Naive thymus-derived CD4-positive, alpha-beta T cell (primary cell): Measurements from ENCODE around the gene SLC17A8. TPM values are rescaled to one million over a fixed set of nuclear protein-coding genes. Genes with fewer than 3 reads are reported as not detected.

Experiments used
- ATAC-seq: fragments of 150-1000 bp; cut with Tn5 transposase; 2 replicates; pipeline ENCODE4 v1.10.0; 2021; ENCODE audit warnings: mild to moderate bottlenecking, moderate library complexity
- CTCF ChIA-PET: fragments of 350-600 bp; sonication (Branson Sonifier 250); formaldehyde crosslinking; loops from one replicate; lab custom pipeline; 2021; ENCODE audit warnings: antibody characterized with exemption; lab: Charles Lee
- POLR2A ChIA-PET: fragments of 350-600 bp; sonication (Branson Sonifier 250); formaldehyde crosslinking; loops from one replicate; lab custom pipeline; 2021; ENCODE audit warnings: antibody characterized with exemption, inconsistent platforms; lab: Charles Lee
- DNase-seq, 9 donors: peaks; one replicate each; pipeline versions ENCODE4 v3.0.0 to v3.0.0-alpha.2; 2020 to 2022; ENCODE audit warnings: mixed read lengths in 1 of 9
- H3K27ac ChIP-seq: one replicate; pipeline ENCODE4 v1.7.0; 2013; ENCODE audit warnings: mild to moderate bottlenecking, low read depth, low read length, moderate library complexity
- H3K27me3 ChIP-seq, 2 donors: one replicate each; pipeline ENCODE4 v1.7.0; 2013; ENCODE audit warnings: low read length in 2 of 2, mild to moderate bottlenecking in 2 of 2, moderate library complexity in 2 of 2; ENCODE audit not compliant: control insufficient read depth in 2 of 2, insufficient read depth in 2 of 2
- H3K36me3 ChIP-seq, 3 experiments: 1 replicate in 2 of 3; 2 replicates in 1 of 3; pipeline ENCODE4 v1.7.0; 2013; ENCODE audit warnings: low read length in 3 of 3, mild to moderate bottlenecking in 3 of 3, moderate library complexity in 1 of 3; ENCODE audit not compliant: insufficient read depth in 3 of 3, control insufficient read depth in 2 of 3
- H3K4me1 ChIP-seq, 2 donors: one replicate each; pipeline ENCODE4 v1.7.0; 2013; ENCODE audit warnings: low read length in 2 of 2, mild to moderate bottlenecking in 2 of 2, moderate library complexity in 1 of 2; ENCODE audit not compliant: control insufficient read depth in 2 of 2, insufficient read depth in 2 of 2
- H3K4me3 ChIP-seq: 2 replicates; pipeline ENCODE4 v1.7.0; 2013; ENCODE audit warnings: mild to moderate bottlenecking, low read length
- H3K9me3 ChIP-seq, 3 experiments: 1 replicate in 2 of 3; 2 replicates in 1 of 3; pipeline ENCODE4 v1.7.0; 2013; ENCODE audit warnings: low read length in 3 of 3; ENCODE audit not compliant: control insufficient read depth in 2 of 3
- H3K27ac Mint-ChIP-seq, 9 donors: one replicate each; pipeline ENCODE4 v1.8.0; 2020 to 2022; ENCODE audit warnings: mixed read lengths in 9 of 9, mild to moderate bottlenecking in 8 of 9, moderate library complexity in 5 of 9, inconsistent platforms in 2 of 9
- H3K27me3 Mint-ChIP-seq, 5 donors: one replicate each; pipeline ENCODE4 v1.8.0; 2021 to 2022; ENCODE audit warnings: mixed read lengths in 5 of 5, mild to moderate bottlenecking in 1 of 5
- H3K36me3 Mint-ChIP-seq, 5 donors: one replicate each; pipeline ENCODE4 v1.8.0; 2020 to 2022; ENCODE audit warnings: mixed read lengths in 5 of 5, mild to moderate bottlenecking in 3 of 5, inconsistent platforms in 1 of 5
- H3K4me1 Mint-ChIP-seq, 7 donors: one replicate each; pipeline ENCODE4 v1.8.0; 2020 to 2022; ENCODE audit warnings: mixed read lengths in 7 of 7, mild to moderate bottlenecking in 3 of 7, inconsistent platforms in 1 of 7
- H3K4me3 Mint-ChIP-seq, 10 donors: one replicate each; pipeline ENCODE4 v1.8.0; 2020 to 2022; ENCODE audit warnings: mild to moderate bottlenecking in 10 of 10, mixed read lengths in 10 of 10, moderate library complexity in 6 of 10, inconsistent platforms in 2 of 10
- H3K9me3 Mint-ChIP-seq, 11 donors: one replicate each; pipeline ENCODE4 v1.8.0; 2020 to 2022; ENCODE audit warnings: mixed read lengths in 11 of 11, mild to moderate bottlenecking in 4 of 11, inconsistent platforms in 1 of 11, moderate library complexity in 1 of 11
- intact Hi-C, 2 donors: fragments of 100-400 bp; cut with micrococcal nuclease; formaldehyde crosslinking; loops; one replicate each; pipeline ENCODE4 v1.15.1; 2023
- polyA plus RNA-seq, 2 donors: library from polyadenylated mRNA; unstranded; fragments of 300-500 nt; fragmentation: Illumina TruSeq; gene quantifications; one replicate each; pipeline ENCODE4 v1.2.3, GENCODE V29; 2021
- total RNA-seq, 6 experiments: library from RNA in 5 of 6; stranded (reverse) in 5 of 6; gene quantifications; 1 replicate in 5 of 6; 2 replicates in 1 of 6; pipeline ENCODE4 v1.2.3 and lab custom pipeline; 2021 to 2026

Gene SLC17A8
- total and polyA plus RNA-seq, 7 experiments from 2014 or later, result not detected

DNA sequence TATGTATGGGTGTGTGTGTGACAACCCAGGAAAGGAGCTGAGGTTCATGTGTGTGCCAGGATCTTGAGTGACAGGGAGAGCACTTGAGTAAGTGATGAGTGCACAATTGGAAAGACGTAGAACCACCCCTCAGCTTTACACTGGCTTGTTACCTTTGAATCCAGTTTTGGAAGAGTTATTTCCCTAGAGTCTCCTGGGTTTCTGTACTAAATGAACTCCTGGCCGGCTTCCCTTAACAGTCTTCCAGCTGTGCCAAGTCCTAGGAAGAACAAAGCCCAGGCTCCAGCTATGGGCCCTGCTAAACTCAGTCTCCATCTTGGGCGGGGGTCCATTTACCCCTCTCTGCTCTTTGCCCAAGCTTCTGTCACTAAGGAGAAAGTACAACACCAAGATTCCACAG, 97.1 kb downstream of the SLC17A8 start:
- H3K36me3 ChIP-seq, result no peaks in the 10 kb centered on the region
- CTCF ChIA-PET, result interaction anchor here (0.7 kb wide), 1 partner anchor 1667 kb away, joined by 4 read pairs; no protein-coding TSS in a partner anchor
- intact Hi-C loops, result no loop called here
- peaks cover 7 to 41% (median 23%) of the 10 kb centered on the region in 5 donors for H3K27me3 Mint-ChIP-seq
- H3K4me1 ChIP-seq, result no peaks in the 10 kb centered on the region
- H3K36me3 Mint-ChIP-seq, result no peaks in the 10 kb centered on the region
- H3K27ac ChIP-seq, result no peak overlapping the region
- DNase-seq (no peak), ATAC-seq (no peak)
- POLR2A ChIA-PET, result no interaction called here
- peaks cover 0 to 2% (median 0%) of the 10 kb centered on the region in 11 donors for H3K9me3 Mint-ChIP-seq
- H3K4me3 Mint-ChIP-seq, result no peak overlapping the region
- H3K4me1 Mint-ChIP-seq, result no peaks in the 10 kb centered on the region
- H3K27ac Mint-ChIP-seq, result no peak overlapping the region
- H3K4me3 ChIP-seq, result no peak overlapping the region
- H3K9me3 ChIP-seq, result no peaks in the 10 kb centered on the region
- no peaks in the 10 kb centered on the region for H3K27me3 ChIP-seq

GRCh38 chr12:100455896-100456295, 99.0 kb downstream of the SLC17A8 start:
- Histone ChIP-seq H3K9me3 (no peaks in the 10 kb centered on the region), H3K27me3 (no peaks in the 10 kb centered on the region), H3K27ac (no peak overlapping the region), H3K36me3 (no peaks in the 10 kb centered on the region), H3K4me3 (no peak overlapping the region), H3K4me1 (no peaks in the 10 kb centered on the region)
- Mint-ChIP-seq H3K36me3 (no peaks in the 10 kb centered on the region), H3K4me1 (no peaks in the 10 kb centered on the region), H3K27ac (no peak overlapping the region), H3K9me3 (no peaks in the 10 kb centered on the region), H3K27me3 (peaks cover 5 to 24% (median 10%) of the 10 kb centered on the region in 5 donors), H3K4me3 (no peak overlapping the region)
- no peak for ATAC-seq
- ChIA-PET POLR2A (no interaction called here), CTCF (no interaction called here)
- intact Hi-C loops, result no loop called here
- DNase-seq, result no peak

- H3K4me3 Mint-ChIP-seq, result no peak overlapping the region
- H3K27me3 ChIP-seq, result no peaks in the 10 kb centered on the region
- peaks cover 2 to 18% (median 11%) of the 10 kb centered on the region in 5 donors for H3K27me3 Mint-ChIP-seq
- intact Hi-C loops, result no loop called here
- H3K36me3 Mint-ChIP-seq, result no peaks in the 10 kb centered on the region
- no peaks in the 10 kb centered on the region for H3K4me1 ChIP-seq
- no peak overlapping the region for H3K27ac Mint-ChIP-seq
- H3K9me3 ChIP-seq, result no peaks in the 10 kb centered on the region
- no peak for DNase-seq
- no peak for ATAC-seq
- no peaks in the 10 kb centered on the region for H3K36me3 ChIP-seq
- no peak overlapping the region for H3K4me3 ChIP-seq
- no peaks in the 10 kb centered on the region for H3K4me1 Mint-ChIP-seq
- ChIA-PET POLR2A (no interaction called here), CTCF (no interaction called here)
- no peaks in the 10 kb centered on the region for H3K9me3 Mint-ChIP-seq
- no peak overlapping the region for H3K27ac ChIP-seq
Measured at GRCh38 chr12:100458191-100458590, 101.3 kb downstream of the SLC17A8 start.

GRCh38 chr12:100460702-100461101, 103.8 kb downstream of the SLC17A8 start:
- H3K4me3 ChIP-seq, result no peak overlapping the region
- ATAC-seq (no peak), DNase-seq (no peak)
- Mint-ChIP-seq H3K27me3 (peaks cover 0 to 18% (median 11%) of the 10 kb centered on the region in 5 donors), H3K27ac (no peak overlapping the region), H3K4me1 (no peaks in the 10 kb centered on the region), H3K36me3 (no peaks in the 10 kb centered on the region), H3K4me3 (no peak overlapping the region), H3K9me3 (no peaks in the 10 kb centered on the region)
- H3K27me3 ChIP-seq, result no peaks in the 10 kb centered on the region
- POLR2A ChIA-PET, result no interaction called here
- CTCF ChIA-PET, result no interaction called here
- no peaks in the 10 kb centered on the region for H3K4me1 ChIP-seq
- H3K27ac ChIP-seq, result no peak overlapping the region
- no peaks in the 10 kb centered on the region for H3K36me3 ChIP-seq
- intact Hi-C loops, result no loop called here
- H3K9me3 ChIP-seq, result no peaks in the 10 kb centered on the region

- no peaks in the 10 kb centered on the region for H3K9me3 ChIP-seq
- no peaks in the 10 kb centered on the region for H3K27me3 ChIP-seq
- ATAC-seq, result no peak
- H3K36me3 Mint-ChIP-seq, result no peaks in the 10 kb centered on the region
- no peak for DNase-seq
- intact Hi-C loops, result no loop called here
- no peaks in the 10 kb centered on the region for H3K9me3 Mint-ChIP-seq
- peaks cover 0 to 18% (median 11%) of the 10 kb centered on the region in 5 donors for H3K27me3 Mint-ChIP-seq
- CTCF ChIA-PET, result no interaction called here
- no peak overlapping the region for H3K4me3 Mint-ChIP-seq
- H3K4me3 ChIP-seq, result no peak overlapping the region
- no peaks in the 10 kb centered on the region for H3K36me3 ChIP-seq
- POLR2A ChIA-PET, result no interaction called here
- H3K27ac Mint-ChIP-seq, result no peak overlapping the region
- no peaks in the 10 kb centered on the region for H3K4me1 ChIP-seq
- no peak overlapping the region for H3K27ac ChIP-seq
- H3K4me1 Mint-ChIP-seq, result no peaks in the 10 kb centered on the region
Measured at GRCh38 chr12:100461330-100461973, 104.6 kb downstream of the SLC17A8 start.

GRCh38 chr12:100463661-100464060, 106.8 kb downstream of the SLC17A8 start:
- H3K36me3 ChIP-seq, result no peaks in the 10 kb centered on the region
- no peaks in the 10 kb centered on the region for H3K4me1 ChIP-seq
- no peak overlapping the region for H3K4me3 ChIP-seq
- intact Hi-C loops, result no loop called here
- Mint-ChIP-seq H3K27me3 (peaks cover 0 to 17% (median 8%) of the 10 kb centered on the region in 5 donors), H3K4me1 (no peaks in the 10 kb centered on the region), H3K4me3 (no peak overlapping the region), H3K36me3 (no peaks in the 10 kb centered on the region), H3K27ac (no peak overlapping the region), H3K9me3 (no peaks in the 10 kb centered on the region)
- H3K9me3 ChIP-seq, result no peaks in the 10 kb centered on the region
- no peak for ATAC-seq
- ChIA-PET POLR2A (no interaction called here), CTCF (no interaction called here)
- no peak overlapping the region for H3K27ac ChIP-seq
- no peaks in the 10 kb centered on the region for H3K27me3 ChIP-seq
- no peak for DNase-seq

DNA sequence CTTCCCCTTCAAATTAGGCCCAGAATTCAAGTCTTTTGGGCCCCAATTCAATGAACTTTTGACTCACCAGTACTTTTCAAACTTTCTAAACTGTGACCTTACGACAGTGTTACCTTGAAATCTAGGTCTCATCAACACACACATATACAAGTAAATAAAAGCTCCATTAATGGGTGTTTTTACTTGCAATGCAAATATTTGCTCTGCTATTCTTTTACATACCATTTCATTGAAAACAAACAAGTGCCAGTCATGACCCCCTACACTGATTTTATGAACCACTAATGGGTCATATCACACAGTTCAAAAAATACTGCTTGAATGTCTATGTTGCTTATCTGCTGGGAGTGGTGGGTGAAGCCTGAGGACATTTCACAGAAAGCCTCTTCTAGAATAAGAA, 107.7 kb downstream of the SLC17A8 start:
- CTCF ChIA-PET, result no interaction called here

More for the DNA sequence above, 107.7 kb downstream of the SLC17A8 start:
- Histone ChIP-seq H3K4me1 (no peaks in the 10 kb centered on the region), H3K27me3 (no peaks in the 10 kb centered on the region), H3K4me3 (no peak overlapping the region), H3K36me3 (no peaks in the 10 kb centered on the region), H3K9me3 (no peaks in the 10 kb centered on the region), H3K27ac (no peak overlapping the region)
- Mint-ChIP-seq H3K4me3 (no peak overlapping the region), H3K9me3 (no peaks in the 10 kb centered on the region), H3K4me1 (no peaks in the 10 kb centered on the region), H3K27me3 (peaks cover 0 to 18% (median 5%) of the 10 kb centered on the region in 5 donors), H3K27ac (no peak overlapping the region), H3K36me3 (no peaks in the 10 kb centered on the region)
- POLR2A ChIA-PET, result no interaction called here
- no peak for ATAC-seq
- intact Hi-C loops, result no loop called here
- no peak for DNase-seq
